Endothelial cell of umbilical vein (primary cell): Measurements from ENCODE around the gene FBXL17. TPM values are rescaled to one million over a fixed set of nuclear protein-coding genes. Genes with fewer than 3 reads are reported as not detected.

Source experiments
- BruUV-seq: library from RNA; stranded (reverse); fragments of 400-500 nt; replicated peaks from 2 replicates; lab custom pipeline; 2021; lab: Mats Ljungman, UMichigan
- CTCF ChIA-PET: fragments of 300-600, 350-600 bp; sonication (Branson Sonifier 250); formaldehyde crosslinking; loops from one replicate; lab custom pipeline; 2021; ENCODE audit warnings: antibody characterized with exemption, inconsistent platforms; lab: Charles Lee
- POLR2A ChIA-PET: fragments of 300-600, 350-600 bp; sonication (Branson Sonifier 250); formaldehyde crosslinking; loops from one replicate; lab custom pipeline; 2021; ENCODE audit warnings: antibody characterized with exemption, inconsistent platforms; lab: Charles Lee
- DNase-seq: peaks from one replicate; pipeline ENCODE4 v3.0.0-alpha.2; 2011; ENCODE audit warnings: low read depth, low spot score
- FAIRE-seq: peaks from 2 replicates; lab custom pipeline; 2011; peaks lifted over from hg19 to GRCh38; lab: Jason Lieb, UNC
- H2AFZ ChIP-seq: 2 replicates; pipeline ENCODE4 v1.6.0; 2012; ENCODE audit warnings: low read depth, low read length, control low read depth, inconsistent platforms
- H3K27ac ChIP-seq: 2 replicates; pipeline ENCODE4 v1.5.1; 2011; ENCODE audit warnings: low read depth, mild to moderate bottlenecking, control low read depth, low read length, moderate library complexity; ENCODE audit not compliant: insufficient read depth
- H3K27me3 ChIP-seq, 2 experiments: 2 replicates each; pipeline versions ENCODE4 v1.6.0 to v1.6.1; 2011; ENCODE audit warnings: low read length in 2 of 2, mixed read lengths in 1 of 2; ENCODE audit not compliant: control insufficient read depth in 2 of 2, insufficient read depth in 2 of 2
- H3K36me3 ChIP-seq, 2 experiments: 2 replicates in 1 of 2; 3 replicates in 1 of 2; pipeline ENCODE4 v1.5.1; 2011; ENCODE audit warnings: low read length in 2 of 2, mild to moderate bottlenecking in 1 of 2, moderate library complexity in 1 of 2; ENCODE audit not compliant: control insufficient read depth in 2 of 2, insufficient read depth in 2 of 2; ENCODE audit errors: extremely low read depth in 1 of 2
- H3K4me1 ChIP-seq: 3 replicates; pipeline ENCODE4 v1.5.1; 2011; ENCODE audit warnings: mild to moderate bottlenecking, low read length; ENCODE audit not compliant: control insufficient read depth, insufficient read depth; ENCODE audit errors: extremely low read depth
- H3K4me2 ChIP-seq: 2 replicates; pipeline ENCODE4 v1.6.1; 2011; ENCODE audit warnings: low read length, control low read depth, mixed read lengths; ENCODE audit not compliant: insufficient read depth
- H3K4me3 ChIP-seq, 3 experiments: fragments of 200-600 bp in 1 of 3; sonication (generic), shearing (Covaris generic) in 1 of 3; replicated peaks in 1 of 3; 2 replicates each; pipeline ENCODE4 v1.5.1; 2011 to 2016; ENCODE audit warnings: control low read depth in 3 of 3, low read length in 3 of 3, mild to moderate bottlenecking in 2 of 3, inconsistent platforms in 1 of 3, low read depth in 1 of 3, moderate library complexity in 1 of 3; ENCODE audit not compliant: insufficient read depth in 1 of 3
- H3K79me2 ChIP-seq: 2 replicates; pipeline ENCODE4 v1.6.0; 2012; ENCODE audit warnings: low read length, inconsistent platforms; ENCODE audit not compliant: control insufficient read depth, insufficient read depth
- H3K9ac ChIP-seq: replicated peaks from 2 replicates; pipeline ENCODE3; 2011; ENCODE audit warnings: low read length, control low read depth; ENCODE audit not compliant: insufficient read depth; ENCODE audit errors: extremely low read depth
- H3K9me1 ChIP-seq: replicated peaks from 3 replicates; pipeline ENCODE4 v1.6.0; 2011; ENCODE audit warnings: mild to moderate bottlenecking, low read length; ENCODE audit not compliant: control insufficient read depth, insufficient read depth; ENCODE audit errors: extremely low read depth
- H3K9me3 ChIP-seq: replicated peaks from 2 replicates; pipeline ENCODE4 v1.5.1; 2012; ENCODE audit warnings: low read length, inconsistent platforms; ENCODE audit not compliant: control insufficient read depth, insufficient read depth
- H4K20me1 ChIP-seq: replicated peaks from 2 replicates; pipeline ENCODE3; 2011; ENCODE audit warnings: mild to moderate bottlenecking, low read length; ENCODE audit not compliant: control insufficient read depth, insufficient read depth; ENCODE audit errors: extremely low read depth
- CTCF ChIP-seq, 2 donors: IDR thresholded peaks; 1 replicate in 1 of 2; 2 replicates in 1 of 2; pipeline ENCODE4 v1.5.1; 2011; ENCODE audit warnings: low read length in 2 of 2, mild to moderate bottlenecking in 2 of 2, moderate library complexity in 2 of 2, control low read depth in 1 of 2, inconsistent platforms in 1 of 2, low read depth in 1 of 2; ENCODE audit not compliant: insufficient read depth in 1 of 2; ENCODE audit errors: extremely low read depth in 1 of 2
- FOS ChIP-seq: IDR thresholded peaks from 2 replicates; pipeline ENCODE4 v1.6.1; 2011; ENCODE audit warnings: mild to moderate bottlenecking, low read length, moderate library complexity, borderline replicate concordance; ENCODE audit not compliant: insufficient read depth
- GATA2 ChIP-seq: IDR thresholded peaks from 2 replicates; pipeline ENCODE4 v1.7.0; 2011; ENCODE audit warnings: low read depth, mild to moderate bottlenecking, moderate library complexity, mixed read lengths, low read length; ENCODE audit not compliant: insufficient read length, insufficient read depth
- JUN ChIP-seq: IDR thresholded peaks from 2 replicates; pipeline ENCODE4 v1.6.1; 2011; ENCODE audit warnings: borderline replicate concordance, low read depth; ENCODE audit not compliant: insufficient read length, insufficient read depth
- MAX ChIP-seq: IDR thresholded peaks from 2 replicates; pipeline ENCODE4 v1.6.1; 2011; ENCODE audit not compliant: insufficient read depth, insufficient read length
- MYC ChIP-seq: IDR thresholded peaks from one replicate; pipeline ENCODE4 v1.6.1; 2011; ENCODE audit warnings: mild to moderate bottlenecking, low read depth, low read length
- POLR2AphosphoS5 ChIP-seq: IDR thresholded peaks from 2 replicates; pipeline ENCODE4 v1.6.1; 2012; ENCODE audit warnings: low read depth, mild to moderate bottlenecking, control low read depth, low read length, moderate library complexity; ENCODE audit not compliant: insufficient read depth
- dilution Hi-C: fragments of 300-500 bp; cut with MboI; formaldehyde crosslinking; loops from one replicate; pipeline ENCODE4 v1.15.0; 2019; ENCODE audit warnings: low sequenced_read_pairs; ENCODE audit not compliant: extremely low pct_ligation_motif_present
- intact Hi-C: fragments of 100-400 bp; cut with micrococcal nuclease; formaldehyde crosslinking; loops from one replicate; pipeline ENCODE4 v1.10.0; 2022
- polyA plus RNA-seq, 4 experiments: library from polyadenylated mRNA; depleted of rRNA in 3 of 4; stranded (reverse) in 3 of 4; unstranded in 1 of 4; fragments of >200 nt; gene quantifications; 2 replicates each; pipeline versions ENCODE4 v1.2.1 to v1.2.3, GENCODE V29; 2011 to 2012; ENCODE audit warnings: missing spikeins in 1 of 4
- total RNA-seq: library from RNA; stranded (reverse); gene quantifications from 2 replicates; pipeline ENCODE4 v1.2.3, GENCODE V29; 2021

FBXL17 gene
- total and polyA plus RNA-seq, 2 donors (not counting 3 experiments of a cell fraction or from before 2014, with no cell fraction given) = 2.7 to 8.8 TPM

- Histone ChIP-seq H3K4me1 (no peaks in the 10 kb centered on the region), H3K9ac (no peak overlapping the region), H3K79me2 (no peaks in the 10 kb centered on the region), H3K27me3 (no peaks in the 10 kb centered on the region), H3K4me3 (no peak overlapping the region), H3K9me1 (no peaks in the 10 kb centered on the region), H3K4me2 (no peak overlapping the region), H2AFZ (no peak overlapping the region), H4K20me1 (no peaks in the 10 kb centered on the region), H3K36me3 (no peaks in the 10 kb centered on the region), H3K9me3 (no peaks in the 10 kb centered on the region), H3K27ac (no peak overlapping the region)
- FAIRE-seq (no peak), DNase-seq (no peak)
- TF ChIP-seq CTCF (IDR thresholded peaks at IDR 0.05; ENCODE audit: extremely low read depth in 1 of 2, insufficient read depth in 1 of 2, low read depth in 1 of 2, low read length in 2 of 2) (no peak), JUN (no peak), FOS (no peak), MYC (no peak), GATA2 (no peak), MAX (no peak), POLR2AphosphoS5 (no peak)
- dilution Hi-C loops (no loop called here), intact Hi-C loops (loop anchor here (10.0 kb wide), 1 partner anchor 228 kb away; no protein-coding TSS in a partner anchor)
- POLR2A ChIA-PET = no interaction called here
- CTCF ChIA-PET = interaction anchor here (1.0 kb wide), 1 partner anchor 263 kb away, joined by 3 read pairs; no protein-coding TSS in a partner anchor
- BruUV-seq = no TSS peak
These were observed 298.7 kb downstream of the FBXL17 start for GRCh38 chr5:108083232-108083631.
